ENCODE measurements around the gene CALML5.

CALML5 gene

DNA sequence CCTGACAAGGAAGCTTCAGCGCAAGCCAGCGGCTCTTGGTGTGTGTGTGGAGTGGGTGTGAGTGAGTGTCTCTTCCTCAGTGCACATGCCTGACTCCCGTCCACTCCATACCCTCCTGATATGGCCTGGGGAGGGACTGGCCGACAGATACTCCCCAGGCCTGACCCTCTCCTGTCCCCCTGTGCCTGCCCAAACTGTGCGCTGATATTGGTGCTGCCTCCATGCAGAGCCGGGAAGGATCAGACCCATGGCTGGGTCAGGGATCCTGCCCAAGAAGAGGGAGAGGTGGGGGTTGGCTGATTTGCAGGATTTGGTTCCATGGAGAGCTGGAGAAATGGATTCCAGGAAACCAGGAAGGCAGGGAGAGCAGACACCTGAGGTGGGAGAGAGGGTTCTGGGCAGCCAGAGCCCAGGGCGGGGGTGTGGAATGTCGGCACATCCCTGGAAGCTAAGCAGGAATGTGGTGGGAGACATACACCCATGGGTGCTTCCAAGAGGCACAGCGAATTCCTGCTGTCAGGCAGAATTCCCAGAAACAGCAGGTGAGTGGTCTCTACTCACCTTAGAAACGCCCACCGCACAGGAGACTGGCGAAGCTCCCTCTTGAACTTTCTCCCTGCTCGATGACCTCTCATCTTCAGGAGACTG lies 6.3 kb downstream of the CALML5 start:
- Histone ChIP-seq H3K9me3 (ENCODE audit: control insufficient read depth, insufficient read depth, low read length) (peaks cover 9% of the 10 kb centered on the region), H3K4me1 (ENCODE audit: insufficient read depth, low read length) (peaks cover 7% of the 10 kb centered on the region; the same call in 1 of the 2 replicates), H3K9ac (ENCODE audit: low read depth, low read length) (no peak overlapping the region), H3K36me3 (ENCODE audit: insufficient read depth, low read length) (no peaks in the 10 kb centered on the region)

- H3K36me3 ChIP-seq (ENCODE audit: insufficient read depth, low read length): no peaks in the 10 kb centered on the region
- peaks cover 10% of the 10 kb centered on the region; the same call in 1 of the 2 replicates for H3K4me1 ChIP-seq (ENCODE audit: insufficient read depth, low read length)
- H3K9ac ChIP-seq (ENCODE audit: low read depth, low read length): no peak overlapping the region
- H3K9me3 ChIP-seq (ENCODE audit: control insufficient read depth, insufficient read depth, low read length): peaks cover 9% of the 10 kb centered on the region
Measured at GRCh38 chr10:5492322-5492855, 7.0 kb downstream of the CALML5 start.

DNA sequence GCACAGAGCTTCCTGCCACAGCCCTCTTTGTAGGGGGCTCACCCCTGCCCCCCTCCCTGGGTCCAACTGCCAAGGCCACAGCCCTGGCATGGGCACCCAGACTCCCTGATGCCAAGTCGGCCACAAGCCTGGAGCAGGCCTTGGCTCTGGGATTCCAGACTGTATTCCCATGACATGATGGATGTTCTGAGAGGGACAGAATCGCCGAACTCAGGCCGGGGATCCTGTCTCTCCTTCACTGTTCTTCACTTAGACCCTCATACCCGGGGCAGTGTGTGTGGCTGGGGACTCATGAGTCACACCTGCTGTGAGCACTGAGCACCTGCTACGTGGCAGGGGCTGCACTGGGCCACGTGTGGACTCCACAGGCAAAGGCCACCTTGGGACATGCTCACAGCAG lies 7.9 kb downstream of the CALML5 start:
- H3K9me3 ChIP-seq (ENCODE audit: control insufficient read depth, insufficient read depth, low read length): peaks cover 9% of the 10 kb centered on the region
- peaks cover 19% of the 10 kb centered on the region for H3K4me1 ChIP-seq (ENCODE audit: insufficient read depth, low read length)
- no peak overlapping the region for H3K9ac ChIP-seq (ENCODE audit: low read depth, low read length)
- no peaks in the 10 kb centered on the region for H3K36me3 ChIP-seq (ENCODE audit: insufficient read depth, low read length)

GRCh38 chr10:5490698-5491464 lies 8.5 kb downstream of the CALML5 start:
- Histone ChIP-seq H3K9ac (ENCODE audit: low read depth, low read length) (no peak overlapping the region), H3K4me1 (ENCODE audit: insufficient read depth, low read length) (peaks cover 23% of the 10 kb centered on the region), H3K36me3 (ENCODE audit: insufficient read depth, low read length) (no peaks in the 10 kb centered on the region), H3K9me3 (ENCODE audit: control insufficient read depth, insufficient read depth, low read length) (peaks cover 9% of the 10 kb centered on the region)

DNA sequence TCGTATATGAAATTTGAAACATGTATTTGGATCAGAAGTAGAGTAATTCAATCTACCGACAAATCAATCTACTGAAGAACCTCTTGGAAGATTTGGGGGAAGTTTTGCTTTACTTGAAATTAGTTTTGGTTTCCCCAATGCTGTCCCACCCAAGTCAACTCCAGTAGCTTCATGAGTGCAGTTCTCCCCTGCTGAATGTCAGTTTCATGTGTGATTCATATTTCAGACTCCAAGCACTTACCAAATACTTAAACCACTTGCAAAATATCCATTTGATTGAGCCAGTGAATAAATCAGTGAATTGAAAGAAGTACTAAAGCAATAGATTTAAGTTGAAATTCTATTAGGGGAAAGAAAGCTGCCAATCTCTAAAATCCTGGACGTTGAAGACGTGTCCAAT lies 9.3 kb downstream of the CALML5 start:
- Histone ChIP-seq H3K4me1 (ENCODE audit: insufficient read depth, low read length) (peaks cover 23% of the 10 kb centered on the region), H3K9ac (ENCODE audit: low read depth, low read length) (no peak overlapping the region), H3K36me3 (ENCODE audit: insufficient read depth, low read length) (no peaks in the 10 kb centered on the region), H3K9me3 (ENCODE audit: control insufficient read depth, insufficient read depth, low read length) (peaks cover 9% of the 10 kb centered on the region)

GRCh38 chr10:5488272-5489161 lies 10.9 kb downstream of the CALML5 start:
- peaks cover 23% of the 10 kb centered on the region for H3K4me1 ChIP-seq (ENCODE audit: insufficient read depth, low read length)
- peaks cover 9% of the 10 kb centered on the region for H3K9me3 ChIP-seq (ENCODE audit: control insufficient read depth, insufficient read depth, low read length)
- H3K36me3 ChIP-seq (ENCODE audit: insufficient read depth, low read length): no peaks in the 10 kb centered on the region
- no peak overlapping the region for H3K9ac ChIP-seq (ENCODE audit: low read depth, low read length)

- Histone ChIP-seq H3K9ac (ENCODE audit: low read depth, low read length) (no peak overlapping the region), H3K36me3 (ENCODE audit: insufficient read depth, low read length) (no peaks in the 10 kb centered on the region), H3K4me1 (ENCODE audit: insufficient read depth, low read length) (peaks cover 23% of the 10 kb centered on the region), H3K9me3 (ENCODE audit: control insufficient read depth, insufficient read depth, low read length) (peaks cover 3% of the 10 kb centered on the region)
Measured at GRCh38 chr10:5486853-5487235, 12.5 kb downstream of the CALML5 start.

GRCh38 chr10:5485948-5486852 lies 13.2 kb downstream of the CALML5 start:
- H3K9ac ChIP-seq (ENCODE audit: low read depth, low read length): no peak overlapping the region
- no peaks in the 10 kb centered on the region; the same call in 1 of the 2 replicates for H3K9me3 ChIP-seq (ENCODE audit: control insufficient read depth, insufficient read depth, low read length)
- H3K4me1 ChIP-seq (ENCODE audit: insufficient read depth, low read length): peaks cover 23% of the 10 kb centered on the region
- no peaks in the 10 kb centered on the region for H3K36me3 ChIP-seq (ENCODE audit: insufficient read depth, low read length)

DNA sequence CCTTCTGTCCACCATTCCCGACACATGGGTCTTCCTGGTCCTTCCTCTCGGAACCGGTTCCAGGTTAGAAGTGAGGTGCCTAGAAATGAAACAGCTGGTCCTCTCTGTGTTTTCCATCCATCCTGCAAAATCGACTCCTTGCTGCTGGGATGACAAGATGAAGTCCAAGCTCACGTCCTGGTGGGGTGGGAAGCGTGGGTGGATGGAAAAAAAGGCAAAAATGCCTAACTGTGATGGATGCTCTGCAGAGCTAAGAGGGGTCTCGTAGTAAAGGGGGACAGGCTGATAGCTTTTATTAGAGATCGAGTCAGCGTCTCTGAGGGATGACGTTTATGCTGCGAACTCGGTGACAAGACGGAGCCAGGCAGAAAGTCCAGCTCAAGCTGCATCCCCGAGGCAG lies 14.1 kb downstream of the CALML5 start:
- Histone ChIP-seq H3K4me1 (ENCODE audit: insufficient read depth, low read length) (peaks cover 23% of the 10 kb centered on the region), H3K36me3 (ENCODE audit: insufficient read depth, low read length) (no peaks in the 10 kb centered on the region), H3K9ac (ENCODE audit: low read depth, low read length) (no peak overlapping the region), H3K9me3 (ENCODE audit: control insufficient read depth, insufficient read depth, low read length) (no peaks in the 10 kb centered on the region)

DNA sequence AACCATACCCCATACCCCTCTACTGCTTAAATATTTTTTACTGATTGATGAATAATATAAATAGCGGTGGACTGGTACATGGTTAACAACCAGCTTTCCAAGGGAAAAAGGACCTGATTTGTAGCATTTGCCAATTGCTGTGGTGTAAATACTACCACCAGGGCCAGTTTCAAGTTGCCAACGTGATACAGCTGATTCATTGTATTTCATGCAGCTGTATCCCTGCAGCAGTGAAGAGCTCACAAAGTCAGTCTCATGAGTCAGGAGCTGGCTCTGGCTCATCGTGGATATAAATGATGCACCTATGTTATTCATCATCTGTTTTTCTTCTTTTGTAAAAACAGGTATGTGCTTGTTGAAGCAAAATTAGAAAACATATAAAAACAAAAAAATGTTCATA lies 15.2 kb downstream of the CALML5 start:
- Histone ChIP-seq H3K4me1 (ENCODE audit: insufficient read depth, low read length) (peaks cover 23% of the 10 kb centered on the region), H3K36me3 (ENCODE audit: insufficient read depth, low read length) (no peaks in the 10 kb centered on the region), H3K9ac (ENCODE audit: low read depth, low read length) (no peak overlapping the region), H3K9me3 (ENCODE audit: control insufficient read depth, insufficient read depth, low read length) (no peaks in the 10 kb centered on the region)

- Histone ChIP-seq H3K4me1 (ENCODE audit: insufficient read depth, low read length) (peaks cover 19% of the 10 kb centered on the region), H3K9ac (ENCODE audit: low read depth, low read length) (no peak overlapping the region), H3K36me3 (ENCODE audit: insufficient read depth, low read length) (no peaks in the 10 kb centered on the region), H3K9me3 (ENCODE audit: control insufficient read depth, insufficient read depth, low read length) (no peaks in the 10 kb centered on the region)
Measured at GRCh38 chr10:5482016-5482415, 17.4 kb downstream of the CALML5 start.

- Histone ChIP-seq H3K9me3 (ENCODE audit: control insufficient read depth, insufficient read depth, low read length) (no peaks in the 10 kb centered on the region), H3K9ac (ENCODE audit: low read depth, low read length) (no peak overlapping the region), H3K36me3 (ENCODE audit: insufficient read depth, low read length) (no peaks in the 10 kb centered on the region), H3K4me1 (ENCODE audit: insufficient read depth, low read length) (peaks cover 15% of the 10 kb centered on the region)
Measured at GRCh38 chr10:5481121-5481520, 18.2 kb downstream of the CALML5 start.

DNA sequence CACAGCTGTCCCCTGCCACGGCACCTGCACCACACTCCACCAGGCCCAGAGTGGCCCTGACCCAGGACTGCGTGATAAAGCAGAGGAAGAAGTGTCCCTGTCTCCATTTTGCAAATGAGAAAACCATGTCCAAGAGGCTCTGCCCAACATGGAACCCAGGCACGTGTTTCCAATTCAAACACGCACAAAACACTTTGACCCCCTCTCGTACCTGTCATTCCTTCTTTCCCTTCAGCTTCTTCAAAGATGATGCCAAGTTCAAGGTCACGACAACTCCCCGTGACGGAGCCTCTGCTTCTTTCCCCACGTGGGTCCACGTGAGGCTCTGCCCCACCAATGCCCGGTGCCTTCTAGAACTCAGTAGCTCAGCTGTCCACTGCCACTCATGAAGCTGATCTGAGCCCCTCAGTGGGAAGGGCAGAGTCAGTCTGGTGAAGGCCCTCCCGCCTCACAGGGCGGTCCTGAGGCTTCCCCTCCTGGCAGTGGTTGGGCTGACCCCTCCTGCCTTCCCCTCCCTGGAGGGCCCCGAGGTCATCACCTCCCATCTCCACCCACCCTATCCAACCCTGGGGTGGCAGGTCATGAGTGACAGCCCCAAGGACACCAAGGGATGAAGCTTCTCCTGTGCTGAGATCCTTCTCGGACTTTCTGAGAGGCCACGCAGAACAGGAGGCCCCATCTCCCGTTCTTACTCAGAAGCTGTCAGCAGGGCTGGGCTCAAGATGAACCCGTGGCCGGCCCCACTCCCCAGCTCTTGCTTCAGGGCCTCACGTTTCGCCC lies 19.0 kb downstream of the CALML5 start:
- H3K36me3 ChIP-seq (ENCODE audit: insufficient read depth, low read length): no peaks in the 10 kb centered on the region
- H3K4me1 ChIP-seq (ENCODE audit: insufficient read depth, low read length): peaks cover 22% of the 10 kb centered on the region
- H3K9ac ChIP-seq (ENCODE audit: low read depth, low read length): no peak overlapping the region
- no peaks in the 10 kb centered on the region for H3K9me3 ChIP-seq (ENCODE audit: control insufficient read depth, insufficient read depth, low read length)
